Measurements from ENCODE around the gene UNCX. TPM values are rescaled to one million over a fixed set of nuclear protein-coding genes. Genes with fewer than 3 reads are reported as not detected.

Gene UNCX
- total and polyA plus RNA-seq, 8 donors: not detected

DNA sequence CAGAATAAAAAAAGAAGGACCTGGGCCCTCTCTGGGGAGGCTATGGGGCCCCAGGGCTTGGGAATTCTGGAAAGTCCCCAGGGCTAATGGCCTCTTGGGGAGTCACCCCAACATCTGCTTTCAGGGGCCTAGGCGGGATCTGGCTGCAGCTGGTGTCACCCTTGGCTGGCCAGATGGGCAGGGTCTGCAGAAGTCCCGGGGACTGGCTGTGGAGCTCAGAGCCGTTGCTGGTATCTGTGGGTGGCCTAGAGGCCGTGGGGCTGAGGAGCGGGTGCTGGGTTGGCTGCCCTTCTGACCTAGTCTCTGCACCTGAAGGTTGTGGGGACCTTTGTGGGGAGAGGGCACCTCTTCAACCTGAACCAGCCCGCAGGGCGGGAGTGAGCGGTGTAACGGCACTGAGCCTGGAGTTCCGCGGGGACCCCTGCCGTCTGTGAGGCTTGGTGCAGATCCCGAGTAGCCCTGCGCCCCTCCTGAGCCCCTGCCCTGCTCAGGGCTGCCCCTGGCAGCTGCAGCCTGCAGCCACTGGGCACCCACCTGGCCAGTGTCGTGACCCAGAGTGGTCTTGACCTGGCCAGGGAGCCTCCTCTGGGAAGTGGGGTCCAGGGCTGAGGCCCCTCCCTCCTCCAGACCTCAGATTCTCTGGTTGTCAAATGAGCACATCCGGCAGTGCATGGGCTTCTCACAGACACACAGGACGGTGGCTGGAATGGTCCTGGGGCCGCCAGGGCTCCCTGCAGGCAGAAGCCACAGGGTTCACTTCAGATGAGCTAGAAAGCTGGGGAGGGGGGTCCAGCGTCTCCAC, 51.5 kb downstream of the UNCX start:
- 47 to 62% methylated on average over 18 to 19 of the region's 19 CpGs for WGBS, 2 donors
- intact Hi-C loops (cut with DNase I): no loop called here
- ATAC-seq: no peak
- H3K4me1 ChIP-seq: no peaks in the 10 kb centered on the region
- TF ChIP-seq, protein P1, sequence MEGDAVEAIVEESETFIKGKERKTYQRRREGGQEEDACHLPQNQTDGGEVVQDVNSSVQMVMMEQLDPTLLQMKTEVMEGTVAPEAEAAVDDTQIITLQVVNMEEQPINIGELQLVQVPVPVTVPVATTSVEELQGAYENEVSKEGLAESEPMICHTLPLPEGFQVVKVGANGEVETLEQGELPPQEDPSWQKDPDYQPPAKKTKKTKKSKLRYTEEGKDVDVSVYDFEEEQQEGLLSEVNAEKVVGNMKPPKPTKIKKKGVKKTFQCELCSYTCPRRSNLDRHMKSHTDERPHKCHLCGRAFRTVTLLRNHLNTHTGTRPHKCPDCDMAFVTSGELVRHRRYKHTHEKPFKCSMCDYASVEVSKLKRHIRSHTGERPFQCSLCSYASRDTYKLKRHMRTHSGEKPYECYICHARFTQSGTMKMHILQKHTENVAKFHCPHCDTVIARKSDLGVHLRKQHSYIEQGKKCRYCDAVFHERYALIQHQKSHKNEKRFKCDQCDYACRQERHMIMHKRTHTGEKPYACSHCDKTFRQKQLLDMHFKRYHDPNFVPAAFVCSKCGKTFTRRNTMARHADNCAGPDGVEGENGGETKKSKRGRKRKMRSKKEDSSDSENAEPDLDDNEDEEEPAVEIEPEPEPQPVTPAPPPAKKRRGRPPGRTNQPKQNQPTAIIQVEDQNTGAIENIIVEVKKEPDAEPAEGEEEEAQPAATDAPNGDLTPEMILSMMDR (IDR thresholded peaks at IDR 0.05): no peak
- peak in 2 of 6 donors; percentile 35 to 45 for DNase-seq
- no peak overlapping the region for H3K27ac ChIP-seq
- no peaks in the 10 kb centered on the region for H3K9me3 ChIP-seq
- no peaks in the 10 kb centered on the region for H3K27me3 ChIP-seq
- no peak overlapping the region for H3K4me3 ChIP-seq
- no peak for FAIRE-seq
- no peaks in the 10 kb centered on the region for H3K36me3 ChIP-seq

DNA sequence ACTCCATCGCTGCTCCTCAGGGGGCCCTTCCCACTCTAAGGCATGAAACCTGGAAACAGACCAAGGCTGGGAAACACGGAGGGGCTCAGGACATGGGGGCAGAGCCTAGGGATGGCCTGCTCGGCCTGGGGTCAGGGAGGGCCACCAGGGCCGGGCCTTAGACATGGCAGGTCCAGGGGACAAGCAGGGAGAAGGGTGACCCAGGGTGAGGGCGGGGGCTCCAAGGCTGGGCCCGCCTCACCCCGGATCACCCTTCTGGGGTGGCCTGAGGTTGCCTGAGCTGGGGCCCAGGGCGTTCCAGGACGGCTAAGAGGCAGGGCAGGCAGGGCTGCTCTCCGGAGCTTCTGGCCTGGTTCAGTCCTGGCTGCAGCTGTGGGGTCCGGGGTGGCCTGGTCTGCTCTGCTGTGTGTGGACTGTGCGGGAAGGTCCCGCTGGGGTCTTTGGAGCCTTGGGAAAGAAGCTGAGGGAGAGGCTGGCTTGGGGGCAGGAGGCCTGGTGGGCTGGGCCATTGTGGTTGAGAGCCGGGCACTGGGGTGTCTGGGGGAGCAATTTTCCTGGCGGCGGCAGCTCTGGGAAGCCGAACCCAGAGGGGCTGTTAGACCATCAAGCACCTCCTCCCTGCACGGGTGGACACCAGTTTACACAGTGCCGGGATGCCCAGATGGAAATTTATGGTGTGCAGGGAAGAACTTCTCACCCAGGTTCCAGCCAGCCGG, 52.2 kb downstream of the UNCX start:
- Histone ChIP-seq H3K27ac (no peak overlapping the region), H3K4me1 (peaks cover 0 to 4% (median 0%) of the 10 kb centered on the region in 3 donors), H3K27me3 (no peaks in the 10 kb centered on the region), H3K36me3 (no peaks in the 10 kb centered on the region), H3K9me3 (no peaks in the 10 kb centered on the region), H3K4me3 (no peak overlapping the region)
- FAIRE-seq (no peak), DNase-seq (no peak), ATAC-seq (no peak)
- TF ChIP-seq, protein P1 (IDR thresholded peaks at IDR 0.05): no peak
- intact Hi-C loops (cut with DNase I): no loop called here
- 51 to 60% methylated on average over 20 of the region's 20 CpGs for WGBS, 2 donors

DNA sequence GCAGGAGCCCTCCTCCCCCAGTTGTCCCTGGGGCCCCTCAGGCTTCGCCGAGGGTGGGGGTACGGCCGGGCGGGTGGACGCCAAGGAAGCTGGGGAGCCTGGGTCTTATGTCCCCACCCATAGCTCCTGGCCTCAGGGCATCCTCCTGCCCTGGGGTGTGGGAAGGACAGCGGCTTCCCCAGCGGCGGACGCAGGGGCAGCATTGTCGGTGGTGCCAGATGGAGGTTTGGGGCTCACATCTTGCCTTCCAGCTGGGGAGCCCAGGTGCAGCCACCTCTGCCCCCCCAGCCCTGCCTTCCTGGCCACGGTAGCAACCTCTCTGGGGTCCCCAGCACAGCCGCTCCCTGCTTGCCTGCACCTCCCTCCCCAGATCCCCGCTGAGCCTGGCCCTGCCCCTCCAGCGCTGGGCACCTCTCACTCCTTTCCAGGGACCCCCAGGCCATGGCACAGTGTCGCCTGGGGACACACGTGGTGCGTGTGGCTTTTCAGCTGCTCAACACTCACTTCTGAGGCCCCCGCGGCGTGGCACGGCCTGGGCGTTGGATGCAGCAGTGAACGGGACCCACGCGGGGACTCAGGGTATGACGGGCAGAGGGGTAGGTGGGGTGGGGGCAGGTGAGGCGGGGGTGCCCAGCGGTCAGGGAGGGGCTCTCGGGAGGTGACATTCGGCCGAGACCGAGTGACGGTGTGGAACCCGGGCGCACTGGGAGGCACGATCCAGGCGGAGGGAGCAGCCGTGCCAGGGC, 53.1 kb downstream of the UNCX start:
- no peak for ATAC-seq
- peaks cover 0 to 4% (median 0%) of the 10 kb centered on the region in 3 donors for H3K4me1 ChIP-seq
- WGBS, 2 donors: 49 to 70% methylated on average over 39 of the region's 39 CpGs
- no peak overlapping the region for H3K27ac ChIP-seq
- no peak overlapping the region for H3K4me3 ChIP-seq
- no peaks in the 10 kb centered on the region for H3K36me3 ChIP-seq
- intact Hi-C loops (cut with DNase I): no loop called here
- DNase-seq: peak in 1 of 6 donors; percentile 48
- no peaks in the 10 kb centered on the region for H3K27me3 ChIP-seq
- TF ChIP-seq, protein P1 (IDR thresholded peaks at IDR 0.05): no peak
- no peak for FAIRE-seq
- H3K9me3 ChIP-seq: no peaks in the 10 kb centered on the region

Other genes starting within 250 kb of the UNCX start
- under 1 TPM in 5 of 6 donors, not detected in 1; 0.12 to 0.59 (median 0.32) TPM for gene CYP2W1, start 249.7 kb upstream of the UNCX start, total RNA-seq
- gene CYP2W1, start 249.7 kb upstream of the UNCX start, polyA plus RNA-seq: under 1 TPM; 0.54 to 0.76 TPM
- 1 to 10 TPM; 3.4 to 5.3 (median 3.9) TPM for gene GPR146, start 188.3 kb upstream of the UNCX start, total RNA-seq
- 1 to 10 TPM; 5.4 to 6.5 TPM for gene GPR146, start 188.3 kb upstream of the UNCX start, polyA plus RNA-seq
- 1 to 10 TPM in 2 of 6 donors, under 1 TPM in 4; 0.20 to 1.6 (median 0.65) TPM for gene GPER1, start 144.8 kb upstream of the UNCX start, total RNA-seq
- gene GPER1, start 144.8 kb upstream of the UNCX start, polyA plus RNA-seq: 1 to 10 TPM; 1.7 to 3.5 TPM
- gene ZFAND2A, start 72.7 kb upstream of the UNCX start, total RNA-seq: 10 to 100 TPM in 3 of 6 donors, 1 to 10 TPM in 3; 6.1 to 21.7 (median 10.3) TPM
- 10 to 100 TPM; 31.9 to 35.0 TPM for gene ZFAND2A, start 72.7 kb upstream of the UNCX start, polyA plus RNA-seq
- gene MICALL2, start 226.6 kb downstream of the UNCX start, total RNA-seq: 10 to 100 TPM in 4 of 6 donors, 1 to 10 TPM in 2; 8.3 to 24.2 (median 11.3) TPM
- gene MICALL2, start 226.6 kb downstream of the UNCX start, polyA plus RNA-seq: 10 to 100 TPM; 85.6 to 93.6 TPM

All from pancreas (tissue), 10 donors.